Measurements from ENCODE around the gene OR6S1. TPM values are rescaled to one million over a fixed set of nuclear protein-coding genes. Genes with fewer than 3 reads are reported as not detected.

OR6S1 gene
- total and polyA plus RNA-seq, 9 donors = not detected

DNA sequence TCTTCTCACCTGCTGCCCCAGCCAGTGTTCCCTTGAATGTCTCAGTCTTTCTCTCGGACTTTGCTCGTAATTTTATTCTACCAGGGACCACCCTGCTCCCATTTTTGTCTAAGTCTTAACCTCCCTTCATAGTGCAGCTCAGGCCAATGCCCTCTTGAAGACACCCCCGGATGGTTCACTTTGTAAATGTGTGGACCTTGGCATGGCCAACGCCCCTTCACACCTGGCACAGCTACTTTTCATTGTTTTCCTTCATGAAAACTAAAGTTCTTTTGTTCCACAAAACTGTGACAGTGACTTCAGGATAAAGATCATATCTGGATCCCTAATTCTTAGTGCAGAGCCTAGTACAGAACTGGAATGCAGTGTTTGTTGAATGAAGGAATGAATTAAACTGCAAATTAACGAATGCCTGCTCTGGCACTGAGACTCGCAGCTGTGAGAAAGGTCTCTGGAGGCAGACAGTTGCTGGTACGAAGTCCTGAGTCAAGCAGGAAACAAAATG, 39.4 kb upstream of the OR6S1 start:
- Histone ChIP-seq H3K9me3 (no peaks in the 10 kb centered on the region), H3K4me1 (ENCODE audit: insufficient read depth) (peaks cover 4% of the 10 kb centered on the region), H3K4me3 (peak overlapping the region; percentile 82), H3K27ac (peak overlapping the region; percentile 98), H3K27me3 (no peaks in the 10 kb centered on the region), H3K36me3 (no peaks in the 10 kb centered on the region)
- DNase-seq = no peak
- intact Hi-C loops (cut with DNase I) = loop anchor here (5.0 to 10.0 kb wide), 12 partner anchors 49 to 424 kb away; partner anchors contain the start of genes PARP2 (in 2 of the 4), NDRG2 (in 1 of the 4), PIP4P1 (in 1 of the 4) and TMEM253 (in 1 of the 4)
- TF ChIP-seq EP300 (IDR thresholded peaks at IDR 0.05) (no peak), POLR2A (IDR thresholded peaks at IDR 0.05) (no peak)
- TF ChIP-seq, protein P1, sequence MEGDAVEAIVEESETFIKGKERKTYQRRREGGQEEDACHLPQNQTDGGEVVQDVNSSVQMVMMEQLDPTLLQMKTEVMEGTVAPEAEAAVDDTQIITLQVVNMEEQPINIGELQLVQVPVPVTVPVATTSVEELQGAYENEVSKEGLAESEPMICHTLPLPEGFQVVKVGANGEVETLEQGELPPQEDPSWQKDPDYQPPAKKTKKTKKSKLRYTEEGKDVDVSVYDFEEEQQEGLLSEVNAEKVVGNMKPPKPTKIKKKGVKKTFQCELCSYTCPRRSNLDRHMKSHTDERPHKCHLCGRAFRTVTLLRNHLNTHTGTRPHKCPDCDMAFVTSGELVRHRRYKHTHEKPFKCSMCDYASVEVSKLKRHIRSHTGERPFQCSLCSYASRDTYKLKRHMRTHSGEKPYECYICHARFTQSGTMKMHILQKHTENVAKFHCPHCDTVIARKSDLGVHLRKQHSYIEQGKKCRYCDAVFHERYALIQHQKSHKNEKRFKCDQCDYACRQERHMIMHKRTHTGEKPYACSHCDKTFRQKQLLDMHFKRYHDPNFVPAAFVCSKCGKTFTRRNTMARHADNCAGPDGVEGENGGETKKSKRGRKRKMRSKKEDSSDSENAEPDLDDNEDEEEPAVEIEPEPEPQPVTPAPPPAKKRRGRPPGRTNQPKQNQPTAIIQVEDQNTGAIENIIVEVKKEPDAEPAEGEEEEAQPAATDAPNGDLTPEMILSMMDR (IDR thresholded peaks at IDR 0.05) = no peak
- 2 to 7% (median 4%) methylated on average over 7 of the region's 7 CpGs for WGBS, 3 donors

DNA sequence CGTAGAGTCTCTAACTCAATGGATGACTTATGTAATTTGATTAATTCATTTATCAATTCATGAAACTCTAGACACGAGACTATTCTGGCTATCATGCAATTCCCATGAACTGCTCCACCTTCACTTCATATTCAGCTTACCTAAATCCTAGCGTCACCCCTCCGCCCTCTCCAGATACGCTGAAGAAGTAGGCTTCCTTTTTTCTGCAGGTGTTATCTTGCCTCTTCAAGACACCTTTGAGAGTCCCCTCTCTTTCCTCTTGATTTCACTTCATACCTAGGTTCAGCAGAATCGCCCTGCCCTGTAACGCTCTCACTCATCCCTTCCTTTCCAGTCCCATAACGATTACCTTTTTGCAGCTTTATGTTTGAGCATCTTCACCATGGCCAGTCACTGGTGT, 38.9 kb upstream of the OR6S1 start:
- no peak for DNase-seq
- Histone ChIP-seq H3K4me1 (ENCODE audit: insufficient read depth) (peaks cover 2% of the 10 kb centered on the region), H3K4me3 (no peak overlapping the region), H3K27me3 (no peaks in the 10 kb centered on the region), H3K36me3 (no peaks in the 10 kb centered on the region), H3K9me3 (no peaks in the 10 kb centered on the region), H3K27ac (peak overlapping the region in 1 of 2 donors; percentile 98)
- TF ChIP-seq POLR2A (IDR thresholded peaks at IDR 0.05) (no peak), EP300 (IDR thresholded peaks at IDR 0.05) (no peak)
- TF ChIP-seq, protein P1 (IDR thresholded peaks at IDR 0.05) = no peak
- intact Hi-C loops (cut with DNase I) = loop anchor here (5.0 to 10.0 kb wide), 12 partner anchors 48 to 424 kb away; partner anchors contain the start of genes PARP2 (in 2 of the 4), NDRG2 (in 1 of the 4), PIP4P1 (in 1 of the 4) and TMEM253 (in 1 of the 4)
- WGBS, 3 donors = 40 to 64% (median 54%) methylated on average over 7 to 8 of the region's 8 CpGs

DNA sequence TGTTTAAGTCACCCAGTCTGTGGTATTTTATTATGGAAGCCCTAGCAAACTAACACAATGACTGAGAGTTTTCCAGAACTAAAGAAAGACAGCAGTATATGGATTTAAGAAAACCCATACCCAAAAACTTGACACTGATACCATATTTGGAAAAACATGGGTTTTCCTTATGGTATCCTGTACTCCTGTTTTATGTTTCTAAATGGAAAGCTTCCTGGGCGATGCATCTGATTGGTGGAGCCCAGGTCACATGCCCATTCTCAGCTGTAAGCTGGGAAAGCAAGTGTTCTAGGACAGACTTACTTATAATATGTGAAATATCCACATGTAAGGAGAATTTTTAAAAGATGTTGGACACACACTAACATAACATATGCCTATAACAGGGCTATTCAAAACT, 38.4 kb upstream of the OR6S1 start:
- intact Hi-C loops (cut with DNase I) = loop anchor here (5.0 to 10.0 kb wide), 12 partner anchors 48 to 425 kb away; partner anchors contain the start of genes PARP2 (in 2 of the 4), NDRG2 (in 1 of the 4), PIP4P1 (in 1 of the 4) and TMEM253 (in 1 of the 4)
- 80 to 90% (median 84%) methylated on average over 1 of the region's 1 CpG for WGBS, 3 donors
- Histone ChIP-seq H3K27ac (no peak overlapping the region), H3K27me3 (no peaks in the 10 kb centered on the region), H3K9me3 (no peaks in the 10 kb centered on the region), H3K4me1 (ENCODE audit: insufficient read depth) (peaks cover 2% of the 10 kb centered on the region), H3K4me3 (no peak overlapping the region), H3K36me3 (no peaks in the 10 kb centered on the region)
- DNase-seq = peak in 4 of 5 donors; percentile 40 to 59 (median 45)
- TF ChIP-seq EP300 (IDR thresholded peaks at IDR 0.05) = no peak
- no peak for TF ChIP-seq POLR2A (IDR thresholded peaks at IDR 0.05)
- TF ChIP-seq, protein P1 (IDR thresholded peaks at IDR 0.05) = no peak

DNA sequence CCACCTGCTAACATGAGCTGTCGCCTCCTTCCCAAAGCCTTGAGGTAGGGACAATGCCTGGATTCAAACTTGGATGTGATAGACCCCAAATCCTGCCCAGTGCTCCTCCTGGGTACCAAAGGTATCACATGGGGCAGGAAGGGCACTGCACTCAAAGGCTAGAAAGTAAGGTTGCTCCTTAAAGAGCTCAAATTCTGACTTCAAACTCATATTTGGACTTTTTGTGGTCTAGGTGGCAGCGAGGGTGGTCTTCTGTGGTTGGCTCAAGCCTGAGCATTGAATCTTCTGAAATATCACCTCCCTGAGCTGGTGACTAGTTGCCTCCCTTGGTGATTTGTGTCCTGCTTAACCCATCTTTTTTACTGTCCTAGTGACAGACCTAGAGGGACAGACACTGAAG, 34.6 kb upstream of the OR6S1 start:
- Histone ChIP-seq H3K27me3 (no peaks in the 10 kb centered on the region), H3K4me3 (no peak overlapping the region), H3K4me1 (ENCODE audit: insufficient read depth) (peaks cover 2% of the 10 kb centered on the region), H3K9me3 (no peaks in the 10 kb centered on the region), H3K36me3 (no peaks in the 10 kb centered on the region), H3K27ac (no peak overlapping the region)
- intact Hi-C loops (cut with DNase I) = no loop called here
- WGBS, 3 donors = 75 to 91% (median 79%) methylated on average over 2 of the region's 2 CpGs
- no peak for TF ChIP-seq EP300 (IDR thresholded peaks at IDR 0.05)
- TF ChIP-seq POLR2A (IDR thresholded peaks at IDR 0.05) = no peak
- TF ChIP-seq, protein P1 (IDR thresholded peaks at IDR 0.05) = no peak
- DNase-seq = no peak

All from ovary (tissue), 9 donors.